ENCODE results near the gene PTBP1. TPM values are rescaled to one million over a fixed set of nuclear protein-coding genes. Genes with fewer than 3 reads are reported as not detected.
"Not testable (repeated sequence)": the region's sequence is repeated elsewhere in the genome, so short reads cannot be mapped to it uniquely, and the experiment has no call there.

The PTBP1 gene
- total RNA-seq, 1 donor from 2014 or later = 496 TPM

DNA sequence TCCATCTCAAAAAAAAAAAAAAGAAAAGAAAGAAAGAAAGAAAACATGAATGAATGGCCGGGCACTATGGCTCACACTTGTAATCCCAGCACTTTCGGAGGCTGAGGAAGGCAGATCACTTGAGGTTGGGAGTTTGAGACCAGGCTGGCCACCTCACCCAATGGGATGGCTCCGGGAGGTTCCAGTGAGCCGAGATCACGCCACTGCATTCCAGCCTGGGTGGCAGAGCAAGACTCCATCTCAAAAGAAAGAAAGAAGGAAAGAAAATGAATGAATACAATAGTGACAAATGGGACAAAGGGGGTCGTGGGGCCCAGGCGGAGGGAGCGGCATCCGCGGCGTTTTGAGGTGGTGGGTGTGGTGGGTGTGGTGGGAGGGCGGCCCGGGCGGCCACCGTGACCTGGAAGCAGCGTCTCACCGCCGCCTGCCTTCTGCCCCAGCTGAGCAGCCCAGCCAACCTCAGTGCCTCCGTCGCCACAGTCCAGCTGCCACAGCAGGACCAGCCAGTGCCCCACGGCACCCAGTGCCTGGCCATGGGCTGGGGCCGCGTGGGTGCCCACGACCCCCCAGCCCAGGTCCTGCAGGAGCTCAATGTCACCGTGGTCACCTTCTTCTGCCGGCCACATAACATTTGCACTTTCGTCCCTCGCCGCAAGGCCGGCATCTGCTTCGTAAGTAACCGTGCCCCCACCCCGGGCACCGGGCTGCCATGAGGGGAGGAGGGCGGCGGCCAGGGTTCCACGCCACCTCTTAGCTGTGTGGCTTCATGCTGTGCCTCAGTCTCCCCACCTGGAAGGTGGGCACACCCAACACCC, 48.7 kb downstream of the PTBP1 start:
- no peak overlapping the region for H3K4me3 Mint-ChIP-seq
- peaks cover 3% of the 10 kb centered on the region for H3K4me1 Mint-ChIP-seq (ENCODE audit: unreplicated experiment)

DNA sequence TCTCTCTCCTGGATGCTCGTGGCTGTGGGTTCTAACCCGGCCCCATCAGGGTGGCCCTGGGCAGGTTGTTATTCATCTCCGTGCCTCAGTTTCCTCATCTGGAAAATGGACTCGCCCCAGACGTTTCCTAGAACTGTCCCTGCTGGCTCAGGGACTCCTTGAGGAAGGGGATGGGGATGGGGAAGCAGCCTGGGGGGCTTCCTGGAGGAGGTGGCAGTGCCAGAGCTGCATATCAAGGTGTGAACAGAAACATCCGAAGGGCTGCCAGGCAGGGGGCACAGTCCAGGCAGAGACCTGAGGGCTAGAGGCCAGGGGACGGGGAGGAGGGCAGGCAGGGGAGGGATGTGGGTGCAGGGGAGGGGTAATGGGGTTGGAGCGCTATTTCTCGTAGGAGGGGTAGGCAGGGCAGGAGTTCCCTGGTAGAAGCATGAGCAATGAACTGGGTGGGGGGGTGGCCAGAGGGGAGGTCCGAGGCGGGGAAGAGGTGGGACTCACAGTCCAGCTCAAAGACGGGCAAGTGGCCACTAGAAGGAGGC, 51.2 kb downstream of the PTBP1 start:
- Mint-ChIP-seq H3K4me1 (ENCODE audit: unreplicated experiment) (peaks cover 3% of the 10 kb centered on the region), H3K4me3 (no peak overlapping the region), H3K27ac (no peak overlapping the region), H3K9me3 (no peaks in the 10 kb centered on the region), H3K27me3 (peaks cover 27% of the 10 kb centered on the region), H3K36me3 (no peaks in the 10 kb centered on the region)
- TF ChIP-seq, protein P1, sequence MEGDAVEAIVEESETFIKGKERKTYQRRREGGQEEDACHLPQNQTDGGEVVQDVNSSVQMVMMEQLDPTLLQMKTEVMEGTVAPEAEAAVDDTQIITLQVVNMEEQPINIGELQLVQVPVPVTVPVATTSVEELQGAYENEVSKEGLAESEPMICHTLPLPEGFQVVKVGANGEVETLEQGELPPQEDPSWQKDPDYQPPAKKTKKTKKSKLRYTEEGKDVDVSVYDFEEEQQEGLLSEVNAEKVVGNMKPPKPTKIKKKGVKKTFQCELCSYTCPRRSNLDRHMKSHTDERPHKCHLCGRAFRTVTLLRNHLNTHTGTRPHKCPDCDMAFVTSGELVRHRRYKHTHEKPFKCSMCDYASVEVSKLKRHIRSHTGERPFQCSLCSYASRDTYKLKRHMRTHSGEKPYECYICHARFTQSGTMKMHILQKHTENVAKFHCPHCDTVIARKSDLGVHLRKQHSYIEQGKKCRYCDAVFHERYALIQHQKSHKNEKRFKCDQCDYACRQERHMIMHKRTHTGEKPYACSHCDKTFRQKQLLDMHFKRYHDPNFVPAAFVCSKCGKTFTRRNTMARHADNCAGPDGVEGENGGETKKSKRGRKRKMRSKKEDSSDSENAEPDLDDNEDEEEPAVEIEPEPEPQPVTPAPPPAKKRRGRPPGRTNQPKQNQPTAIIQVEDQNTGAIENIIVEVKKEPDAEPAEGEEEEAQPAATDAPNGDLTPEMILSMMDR (conservative IDR thresholded peaks at IDR 0.05) = no peak
- no peak for DNase-seq (ENCODE audit: extremely low spot score, unreplicated experiment)

More for the DNA sequence above, 48.7 kb downstream of the PTBP1 start:
- peaks cover 4% of the 10 kb centered on the region for H3K36me3 Mint-ChIP-seq
- H3K27ac Mint-ChIP-seq = no peak overlapping the region
- H3K27me3 Mint-ChIP-seq = peaks cover 37% of the 10 kb centered on the region
- TF ChIP-seq, protein P1 (conservative IDR thresholded peaks at IDR 0.05) = no peak
- no peaks in the 10 kb centered on the region for H3K9me3 Mint-ChIP-seq
- DNase-seq (ENCODE audit: extremely low spot score, unreplicated experiment) = no peak

DNA sequence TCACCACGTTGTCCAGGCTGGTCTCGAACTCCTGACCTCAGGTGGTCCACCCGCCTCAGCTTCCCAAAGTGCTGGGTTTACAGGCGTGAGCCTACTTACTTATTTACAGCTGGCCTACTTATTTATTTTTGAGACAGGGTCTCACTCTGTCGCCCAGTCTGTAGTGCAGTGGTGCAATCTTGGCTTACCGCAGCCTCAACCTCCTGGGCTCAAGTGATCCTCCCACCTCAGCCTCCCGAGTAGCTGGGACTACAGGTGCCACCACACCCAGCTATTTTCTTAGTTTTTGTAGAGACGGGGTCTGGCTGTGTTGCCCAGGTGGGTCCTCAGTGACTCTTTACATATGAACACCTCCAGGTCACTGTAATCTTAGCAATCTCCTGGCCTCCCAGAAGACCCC, 51.9 kb downstream of the PTBP1 start:
- H3K27me3 Mint-ChIP-seq = peaks cover 26% of the 10 kb centered on the region
- not testable (repeated sequence) for H3K4me3 Mint-ChIP-seq; DNase-seq (ENCODE audit: extremely low spot score, unreplicated experiment); H3K4me1 Mint-ChIP-seq (ENCODE audit: unreplicated experiment); H3K9me3 Mint-ChIP-seq; H3K27ac Mint-ChIP-seq; H3K36me3 Mint-ChIP-seq

DNA sequence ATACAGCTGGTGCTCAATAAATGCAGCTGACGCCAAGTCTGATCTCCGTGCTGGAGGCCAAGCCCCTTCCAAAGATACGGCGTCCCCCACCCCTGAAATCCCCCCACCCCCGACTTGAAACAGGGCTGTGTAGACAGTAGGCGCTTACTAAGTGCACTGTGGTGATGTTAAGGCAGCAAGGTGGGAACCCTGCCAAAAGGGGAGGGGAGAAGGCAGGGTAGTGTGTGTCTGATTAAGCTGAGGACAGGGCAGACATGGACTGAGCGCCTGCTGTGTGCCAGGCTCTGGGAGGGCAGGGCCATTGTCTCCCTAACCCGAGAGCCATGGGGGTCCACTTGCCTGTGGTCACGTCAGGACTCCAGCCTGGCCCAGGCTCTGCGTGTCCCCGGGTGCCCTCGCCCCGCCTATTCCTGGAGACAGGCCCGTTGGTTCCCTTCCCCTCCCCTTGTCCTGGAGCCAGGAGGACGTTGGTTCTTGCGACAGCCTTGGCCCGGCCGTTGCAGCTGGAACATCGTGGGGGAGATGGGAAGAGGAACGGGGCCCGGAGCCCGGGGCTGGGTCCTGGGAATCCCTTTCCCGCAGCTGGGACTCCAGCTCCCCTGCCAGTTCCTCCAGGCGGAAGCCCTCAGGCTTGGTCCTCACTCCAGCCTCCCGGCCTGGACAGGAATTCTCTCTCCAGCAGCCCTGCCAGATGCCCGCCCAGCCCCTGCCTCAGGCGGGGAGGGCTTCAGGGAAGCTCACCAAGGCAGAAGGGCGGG, 53.1 kb downstream of the PTBP1 start:
- Mint-ChIP-seq H3K27me3 (peaks cover 17% of the 10 kb centered on the region), H3K36me3 (no peaks in the 10 kb centered on the region), H3K9me3 (no peaks in the 10 kb centered on the region), H3K4me1 (ENCODE audit: unreplicated experiment) (peaks cover 3% of the 10 kb centered on the region), H3K27ac (no peak overlapping the region), H3K4me3 (no peak overlapping the region)
- TF ChIP-seq, protein P1 (conservative IDR thresholded peaks at IDR 0.05) = no peak
- peak; percentile 70 for DNase-seq (ENCODE audit: extremely low spot score, unreplicated experiment)

DNA sequence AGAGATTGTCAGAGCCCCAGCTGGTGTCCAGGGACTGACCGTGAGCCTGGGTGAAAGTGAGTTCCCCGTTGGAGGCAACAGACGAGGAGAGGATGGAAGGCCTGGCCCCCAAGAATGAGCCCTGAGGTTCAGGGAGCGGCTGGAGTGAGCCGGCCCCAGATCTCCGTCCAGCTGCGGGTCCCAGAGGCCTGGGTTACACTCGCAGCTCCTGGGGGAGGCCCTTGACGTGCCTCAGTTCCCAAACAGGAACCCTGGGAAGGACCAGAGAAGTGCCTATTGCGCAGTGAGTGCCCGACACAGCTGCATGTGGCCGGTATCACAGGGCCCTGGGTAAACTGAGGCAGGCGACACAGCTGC, 53.7 kb downstream of the PTBP1 start:
- TF ChIP-seq, protein P1 (conservative IDR thresholded peaks at IDR 0.05) = no peak
- Mint-ChIP-seq H3K4me3 (no peak overlapping the region), H3K9me3 (no peaks in the 10 kb centered on the region), H3K4me1 (ENCODE audit: unreplicated experiment) (no peaks in the 10 kb centered on the region), H3K27ac (no peak overlapping the region), H3K36me3 (no peaks in the 10 kb centered on the region), H3K27me3 (peaks cover 12% of the 10 kb centered on the region)
- DNase-seq (ENCODE audit: extremely low spot score, unreplicated experiment) = no peak

All from type B pancreatic cell (in vitro differentiated cells).